ENCODE data around the gene MBD5.

- TF ChIP-seq CTCF (conservative IDR thresholded peaks at IDR 0.05; ENCODE audit: low read length) (no peak), EZH2phosphoT487 (IDR thresholded peaks at IDR 0.05; ENCODE audit: borderline replicate concordance, low read depth, low read length) (no peak)
These were observed 279.7 kb downstream of the MBD5 start for GRCh38 chr2:148300544-148300943.
